B cell (primary cell): ENCODE measurements around the gene MTSS2. TPM values are rescaled to one million over a fixed set of nuclear protein-coding genes. Genes with fewer than 3 reads are reported as not detected.

Source experiments
- ATAC-seq: fragments of 200-7000 bp; cut with Tn5 transposase; one replicate; pipeline ENCODE4 v1.10.0; 2021; ENCODE audit warnings: low read depth, mild to moderate bottlenecking, moderate number of reproducible peaks, moderate library complexity
- CTCF ChIA-PET: fragments of 350-600 bp; sonication (Branson Sonifier 250); formaldehyde crosslinking; loops from one replicate; lab custom pipeline; 2021; ENCODE audit warnings: antibody characterized with exemption, inconsistent platforms; lab: Charles Lee
- POLR2A ChIA-PET: fragments of 350-600 bp; sonication (Branson Sonifier 250); formaldehyde crosslinking; loops from one replicate; lab custom pipeline; 2021; ENCODE audit warnings: antibody characterized with exemption; lab: Charles Lee
- DNase-seq: peaks from one replicate; pipeline ENCODE4 v3.0.0; 2013
- H2AFZ ChIP-seq: 2 replicates; pipeline ENCODE4 v1.6.1; 2012; ENCODE audit warnings: mild to moderate bottlenecking, low read depth, low read length; ENCODE audit not compliant: insufficient read depth, poor library complexity, severe bottlenecking
- H3K27ac ChIP-seq, 2 donors: 1 replicate in 1 of 2; 2 replicates in 1 of 2; pipeline ENCODE4 v1.5.1; 2012 to 2013; ENCODE audit warnings: low read length in 2 of 2, mild to moderate bottlenecking in 2 of 2, moderate library complexity in 1 of 2
- H3K27me3 ChIP-seq, 4 experiments: fragments of 200-600 bp in 1 of 4; sonication (generic) in 1 of 4; replicated peaks in 1 of 4; 1 replicate in 2 of 4; 2 replicates in 2 of 4; pipeline versions ENCODE4 v1.6.1 to v1.7.0; 2013 to 2016; ENCODE audit warnings: low read length in 3 of 4, mild to moderate bottlenecking in 2 of 4, mixed read lengths in 1 of 4, moderate library complexity in 1 of 4; ENCODE audit not compliant: insufficient read depth in 4 of 4, control insufficient read depth in 3 of 4; ENCODE audit errors: control extremely low read depth in 1 of 4
- H3K36me3 ChIP-seq, 2 experiments: replicated peaks in 1 of 2; 1 replicate in 1 of 2; 2 replicates in 1 of 2; pipeline versions ENCODE4 v1.6.1 to v1.7.1; 2013; ENCODE audit warnings: low read length in 1 of 2; ENCODE audit not compliant: insufficient read depth in 2 of 2, control insufficient read depth in 1 of 2; ENCODE audit errors: control extremely low read depth in 1 of 2, extremely low read depth in 1 of 2
- H3K4me1 ChIP-seq, 2 donors: fragments of 200-600 bp in 1 of 2; sonication (generic) in 1 of 2; 1 replicate in 1 of 2; 2 replicates in 1 of 2; pipeline versions ENCODE4 v1.5.1 to v1.6.1; 2013 to 2017; ENCODE audit warnings: low read length in 2 of 2; ENCODE audit not compliant: control insufficient read depth in 2 of 2, insufficient read depth in 2 of 2
- H3K4me2 ChIP-seq: replicated peaks from 2 replicates; pipeline ENCODE3; 2012; ENCODE audit warnings: mild to moderate bottlenecking, low read depth, low read length; ENCODE audit not compliant: poor library complexity, severe bottlenecking
- H3K4me3 ChIP-seq, 5 experiments: fragments of 200-600 bp in 1 of 5; sonication (generic) in 1 of 5; 1 replicate in 3 of 5; 2 replicates in 2 of 5; pipeline versions ENCODE4 v1.5.1 to v1.7.0; 2011 to 2016; ENCODE audit warnings: low read length in 4 of 5, mild to moderate bottlenecking in 4 of 5, low read depth in 2 of 5, control low read depth in 1 of 5, moderate library complexity in 1 of 5; ENCODE audit not compliant: insufficient read depth in 1 of 5; ENCODE audit errors: control extremely low read depth in 1 of 5, extremely low read depth in 1 of 5
- H3K79me2 ChIP-seq: fragments of 200-600 bp; sonication (generic); one replicate; pipeline ENCODE4 v1.6.0; 2016; ENCODE audit warnings: low read length; ENCODE audit not compliant: control insufficient read depth, insufficient read depth
- H3K9ac ChIP-seq: fragments of 200-600 bp; sonication (generic); 2 replicates; pipeline ENCODE4 v1.6.1; 2017; ENCODE audit warnings: mild to moderate bottlenecking, low read length, moderate library complexity
- H3K9me3 ChIP-seq, 3 donors: one replicate each; pipeline versions ENCODE4 v1.6.1 to v1.7.1; 2013; ENCODE audit warnings: low read length in 2 of 3; ENCODE audit not compliant: control insufficient read depth in 2 of 3, insufficient read depth in 1 of 3; ENCODE audit errors: control extremely low read depth in 1 of 3
- H4K20me1 ChIP-seq: 2 replicates; pipeline ENCODE4 v1.6.0; 2012; ENCODE audit warnings: mild to moderate bottlenecking, low read length; ENCODE audit not compliant: insufficient read depth, control insufficient read depth, poor library complexity, severe bottlenecking
- H3K27ac Mint-ChIP-seq: one replicate; pipeline ENCODE4 v1.8.0; 2021; ENCODE audit warnings: mixed read lengths
- H3K27me3 Mint-ChIP-seq: one replicate; pipeline ENCODE4 v1.8.0; 2021; ENCODE audit warnings: mixed read lengths
- H3K4me1 Mint-ChIP-seq: one replicate; pipeline ENCODE4 v1.8.0; 2021; ENCODE audit warnings: mixed read lengths
- H3K4me3 Mint-ChIP-seq: one replicate; pipeline ENCODE4 v1.8.0; 2021; ENCODE audit warnings: mixed read lengths
- H3K9me3 Mint-ChIP-seq: one replicate; pipeline ENCODE4 v1.8.0; 2022; ENCODE audit warnings: mixed read lengths; ENCODE audit not compliant: insufficient read depth
- EZH2 ChIP-seq: IDR thresholded peaks from 2 replicates; pipeline ENCODE4 v1.6.1; 2012; ENCODE audit warnings: borderline replicate concordance, low read depth, mild to moderate bottlenecking, moderate library complexity, low read length; ENCODE audit not compliant: insufficient read depth, poor library complexity, severe bottlenecking
- WGBS: methylation state at CpG from one replicate; pipeline ENCODE4 v1.1.5; 2013; ENCODE audit warnings: missing lambda C conversion rate; ENCODE audit not compliant: insufficient coverage; 5-methylcytosine and 5-hydroxymethylcytosine counted together
- intact Hi-C: fragments of 100-400 bp; cut with micrococcal nuclease; formaldehyde crosslinking; loops from one replicate; pipeline ENCODE4 v1.10.0; 2022
- polyA plus RNA-seq: library from polyadenylated mRNA; depleted of rRNA; stranded (reverse); fragments of >200 nt; gene quantifications from 2 replicates; pipeline ENCODE4 v1.2.3, GENCODE V29; 2012
- total RNA-seq, 2 donors: library from RNA; stranded (reverse); fragments of 120-200 nt in 1 of 2; gene quantifications; 1 replicate in 1 of 2; 2 replicates in 1 of 2; pipeline versions ENCODE4 v1.2.3 to v1.2.4, GENCODE V29; 2013 to 2022
- TF ChIP-seq, protein P1 (sequence below): fragments of 200-600 bp; IDR thresholded peaks from one replicate; pipeline ENCODE4 v1.8.0; 2022; ENCODE audit warnings: antibody characterized with exemption, mild to moderate bottlenecking

The MTSS2 gene
- total and polyA plus RNA-seq, 2 donors (not counting 1 experiment from before 2014, with no cell fraction given) = 1.6 to 2.6 TPM

DNA sequence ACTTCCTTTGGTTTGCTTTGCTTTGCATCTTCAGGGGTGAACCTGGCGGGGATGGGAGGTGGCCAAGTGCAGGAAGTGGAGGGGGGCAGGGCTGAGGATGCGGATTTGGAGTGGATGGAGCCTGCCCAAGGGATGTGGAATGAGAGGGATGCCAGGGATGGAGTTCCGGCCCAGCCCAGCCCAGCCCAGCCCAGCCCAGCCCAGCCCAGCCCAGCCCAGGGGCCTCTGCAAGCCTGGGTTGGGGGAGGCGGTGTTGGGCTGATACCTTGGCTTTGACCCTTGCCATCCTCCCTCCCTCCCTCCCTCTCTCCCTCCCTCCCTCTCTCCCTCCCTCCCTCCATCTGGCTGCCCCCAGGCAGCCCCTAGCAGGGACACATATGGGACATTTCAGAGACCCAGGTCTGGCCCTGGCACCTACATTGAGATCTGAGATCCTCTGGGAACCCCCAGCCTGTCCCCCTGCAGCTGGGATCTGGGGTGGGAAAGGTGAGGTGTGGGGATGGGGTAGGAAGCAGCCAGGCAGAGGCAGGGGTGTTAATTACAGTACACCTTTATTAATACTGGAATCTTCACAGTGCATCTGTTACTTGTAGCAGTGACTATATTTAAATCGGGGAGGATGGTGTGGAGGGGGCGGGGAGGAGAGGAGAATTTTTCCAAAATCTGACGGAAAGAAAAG is 25.0 kb downstream of the MTSS2 start:
- no peaks in the 10 kb centered on the region for H3K4me1 Mint-ChIP-seq
- Histone ChIP-seq H3K9ac (no peak overlapping the region), H3K9me3 (no peaks in the 10 kb centered on the region), H3K79me2 (no peaks in the 10 kb centered on the region), H3K4me3 (no peak overlapping the region), H3K4me1 (no peaks in the 10 kb centered on the region), H2AFZ (no peak overlapping the region), H4K20me1 (no peaks in the 10 kb centered on the region), H3K4me2 (no peak overlapping the region), H3K36me3 (no peaks in the 10 kb centered on the region), H3K27me3 (no peaks in the 10 kb centered on the region), H3K27ac (no peak overlapping the region)
- no peaks in the 10 kb centered on the region for H3K9me3 Mint-ChIP-seq
- intact Hi-C loops = no loop called here
- ChIA-PET CTCF (interaction anchor here (0.5 kb wide), 1 partner anchor 321 kb away, joined by 3 read pairs; no protein-coding TSS in a partner anchor), POLR2A (no interaction called here)
- DNase-seq (no peak), ATAC-seq (no peak)
- 60% methylated on average over 2 of the region's 7 CpGs for WGBS
- TF ChIP-seq, protein P1, sequence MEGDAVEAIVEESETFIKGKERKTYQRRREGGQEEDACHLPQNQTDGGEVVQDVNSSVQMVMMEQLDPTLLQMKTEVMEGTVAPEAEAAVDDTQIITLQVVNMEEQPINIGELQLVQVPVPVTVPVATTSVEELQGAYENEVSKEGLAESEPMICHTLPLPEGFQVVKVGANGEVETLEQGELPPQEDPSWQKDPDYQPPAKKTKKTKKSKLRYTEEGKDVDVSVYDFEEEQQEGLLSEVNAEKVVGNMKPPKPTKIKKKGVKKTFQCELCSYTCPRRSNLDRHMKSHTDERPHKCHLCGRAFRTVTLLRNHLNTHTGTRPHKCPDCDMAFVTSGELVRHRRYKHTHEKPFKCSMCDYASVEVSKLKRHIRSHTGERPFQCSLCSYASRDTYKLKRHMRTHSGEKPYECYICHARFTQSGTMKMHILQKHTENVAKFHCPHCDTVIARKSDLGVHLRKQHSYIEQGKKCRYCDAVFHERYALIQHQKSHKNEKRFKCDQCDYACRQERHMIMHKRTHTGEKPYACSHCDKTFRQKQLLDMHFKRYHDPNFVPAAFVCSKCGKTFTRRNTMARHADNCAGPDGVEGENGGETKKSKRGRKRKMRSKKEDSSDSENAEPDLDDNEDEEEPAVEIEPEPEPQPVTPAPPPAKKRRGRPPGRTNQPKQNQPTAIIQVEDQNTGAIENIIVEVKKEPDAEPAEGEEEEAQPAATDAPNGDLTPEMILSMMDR = no peak
- no peak for TF ChIP-seq EZH2
- H3K4me3 Mint-ChIP-seq = no peak overlapping the region
- H3K27ac Mint-ChIP-seq = no peak overlapping the region
- H3K27me3 Mint-ChIP-seq = no peaks in the 10 kb centered on the region

DNA sequence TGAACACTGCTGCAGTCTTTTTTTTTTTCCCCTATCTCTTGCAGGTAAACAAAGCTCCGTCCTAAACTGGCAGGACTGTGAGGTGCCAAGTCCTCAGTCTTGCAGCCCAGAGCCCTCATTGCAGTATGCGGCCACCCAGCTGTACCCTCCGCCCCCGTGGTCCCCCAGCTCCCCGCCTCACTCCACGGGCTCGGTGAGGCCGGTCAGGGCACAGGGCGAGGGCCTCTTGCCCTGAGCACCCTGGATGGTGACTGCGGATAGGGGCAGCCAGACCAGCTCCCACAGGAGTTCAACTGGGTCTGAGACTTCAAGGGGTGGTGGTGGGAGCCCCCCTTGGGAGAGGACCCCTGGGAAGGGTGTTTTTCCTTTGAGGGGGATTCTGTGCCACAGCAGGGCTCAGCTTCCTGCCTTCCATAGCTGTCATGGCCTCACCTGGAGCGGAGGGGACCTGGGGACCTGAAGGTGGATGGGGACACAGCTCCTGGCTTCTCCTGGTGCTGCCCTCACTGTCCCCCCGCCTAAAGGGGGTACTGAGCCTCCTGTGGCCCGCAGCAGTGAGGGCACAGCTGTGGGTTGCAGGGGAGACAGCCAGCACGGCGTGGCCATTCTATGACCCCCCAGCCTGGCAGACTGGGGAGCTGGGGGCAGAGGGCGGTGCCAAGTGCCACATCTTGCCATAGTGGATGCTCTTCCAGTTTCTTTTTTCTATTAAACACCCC is 25.7 kb downstream of the MTSS2 start:
- ChIA-PET POLR2A (no interaction called here), CTCF (interaction anchor here (0.5 kb wide), 1 partner anchor 320 kb away, joined by 3 read pairs; no protein-coding TSS in a partner anchor)
- Histone ChIP-seq H3K27ac (no peak overlapping the region), H2AFZ (no peak overlapping the region), H3K36me3 (no peaks in the 10 kb centered on the region), H3K4me2 (no peak overlapping the region), H3K79me2 (no peaks in the 10 kb centered on the region), H3K9me3 (no peaks in the 10 kb centered on the region), H3K4me3 (no peak overlapping the region), H4K20me1 (no peaks in the 10 kb centered on the region), H3K4me1 (no peaks in the 10 kb centered on the region), H3K27me3 (no peaks in the 10 kb centered on the region), H3K9ac (no peak overlapping the region)
- no peak for TF ChIP-seq EZH2
- TF ChIP-seq, protein P1 = no peak
- H3K27ac Mint-ChIP-seq = no peak overlapping the region
- DNase-seq (no peak), ATAC-seq (no peak)
- WGBS = 88% methylated on average over 14 of the region's 16 CpGs
- no peak overlapping the region for H3K4me3 Mint-ChIP-seq
- no peaks in the 10 kb centered on the region for H3K9me3 Mint-ChIP-seq
- no peaks in the 10 kb centered on the region for H3K27me3 Mint-ChIP-seq
- intact Hi-C loops = loop anchor here (10.0 kb wide), 1 partner anchor 495 kb away; no protein-coding TSS in a partner anchor
- no peaks in the 10 kb centered on the region for H3K4me1 Mint-ChIP-seq
